Stimulated activated CD8-positive, alpha-beta memory T cell treated with anti-CD3 and anti-CD28 coated beads, Interleukin-4, amount 100 ng/mL, for 1 hour (primary cell): ENCODE data around the gene APBA3.

Experiments used
- DNase-seq, 2 donors: peaks; one replicate each; pipeline ENCODE4 v3.0.0-alpha.2; 2020; ENCODE audit warnings: low read depth in 2 of 2, low spot score in 1 of 2

The APBA3 gene

DNA sequence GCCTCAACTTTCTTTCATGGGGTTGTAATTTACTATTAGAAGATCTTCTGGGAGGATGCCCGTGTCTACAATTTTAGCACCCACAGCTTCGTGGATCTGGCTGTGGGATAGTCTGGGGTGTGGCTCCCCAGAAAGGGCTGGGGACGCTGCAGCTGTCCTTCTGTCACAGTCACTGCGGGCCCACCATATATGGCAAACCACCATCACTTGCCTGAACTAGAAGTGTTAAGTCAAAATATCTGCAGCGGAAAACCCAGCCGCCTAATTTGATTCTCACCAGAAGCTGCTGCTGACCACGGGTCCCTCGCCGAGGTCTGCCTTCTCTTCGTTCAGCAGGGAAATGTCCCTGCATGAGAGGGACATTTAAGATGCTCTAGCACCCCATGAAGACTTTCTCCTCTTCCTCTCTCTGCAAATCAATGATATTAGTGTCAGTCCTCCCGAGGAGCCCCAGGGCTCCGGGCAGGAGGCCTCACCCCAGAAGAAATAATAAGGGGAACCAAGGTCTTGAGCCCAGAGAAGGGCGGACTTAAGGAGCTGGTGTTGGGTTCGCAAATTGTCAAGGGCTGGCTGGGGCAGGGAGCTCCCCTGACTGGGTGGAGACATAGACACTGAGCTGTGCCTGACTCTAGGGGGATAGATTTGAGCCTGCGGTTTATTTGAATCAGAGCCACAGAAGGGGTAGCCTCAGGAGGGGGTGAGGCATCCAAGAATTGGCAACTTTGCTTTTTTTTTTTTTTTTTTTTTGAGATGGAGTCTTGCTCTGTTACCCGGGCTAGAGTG, 27.7 kb upstream of the APBA3 start:
- no peak for DNase-seq

DNA sequence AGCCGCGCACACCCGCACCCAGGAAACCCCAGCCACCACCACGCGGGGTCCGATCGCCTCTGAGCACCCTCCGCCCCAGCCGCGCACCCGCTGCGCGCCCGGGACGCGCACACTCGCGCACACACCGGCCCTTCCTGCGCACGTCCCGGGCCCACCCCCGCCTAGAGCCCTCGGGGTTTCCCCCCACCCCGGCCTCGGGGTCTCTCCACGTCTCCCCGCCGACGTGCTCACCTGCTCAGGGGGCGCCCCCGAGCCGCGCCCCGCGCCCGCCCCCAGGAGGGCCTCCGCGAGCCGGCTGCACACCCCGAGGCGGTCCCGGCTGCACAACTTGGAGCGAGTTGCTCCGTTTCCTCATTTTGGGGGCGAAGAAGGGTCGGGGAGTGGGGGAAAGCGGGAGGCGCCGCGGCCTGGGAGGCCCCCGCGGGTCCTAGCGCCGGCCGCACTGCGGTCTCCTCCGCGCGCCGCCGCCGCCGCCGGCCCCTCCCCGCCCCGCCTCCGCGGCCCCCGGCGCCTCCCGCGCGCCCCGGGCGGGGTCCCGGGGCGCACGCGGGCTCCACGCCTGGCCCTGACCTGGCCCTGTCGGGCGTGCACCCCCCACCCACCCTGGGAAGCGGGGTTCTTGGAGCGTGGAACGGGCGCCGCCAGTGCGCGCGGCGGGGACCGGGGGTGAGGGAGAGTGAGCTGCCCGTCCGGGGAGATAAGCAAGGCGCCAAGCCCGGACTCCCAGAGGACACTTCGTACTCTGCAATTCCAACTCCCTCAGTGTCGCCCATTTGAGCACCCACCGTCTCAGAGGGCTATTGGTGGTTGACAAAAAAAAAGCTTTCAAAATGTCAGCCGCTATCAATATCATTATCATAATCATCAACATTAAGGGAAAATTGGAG, 24.7 kb upstream of the APBA3 start, which contains the start of gene MATK:
MATK (minus strand) TSS at position 444 of the 887 bp plus-strand sequence. CDS start 1,246 bp downstream, outside the sequence.
- no peak for DNase-seq

DNA sequence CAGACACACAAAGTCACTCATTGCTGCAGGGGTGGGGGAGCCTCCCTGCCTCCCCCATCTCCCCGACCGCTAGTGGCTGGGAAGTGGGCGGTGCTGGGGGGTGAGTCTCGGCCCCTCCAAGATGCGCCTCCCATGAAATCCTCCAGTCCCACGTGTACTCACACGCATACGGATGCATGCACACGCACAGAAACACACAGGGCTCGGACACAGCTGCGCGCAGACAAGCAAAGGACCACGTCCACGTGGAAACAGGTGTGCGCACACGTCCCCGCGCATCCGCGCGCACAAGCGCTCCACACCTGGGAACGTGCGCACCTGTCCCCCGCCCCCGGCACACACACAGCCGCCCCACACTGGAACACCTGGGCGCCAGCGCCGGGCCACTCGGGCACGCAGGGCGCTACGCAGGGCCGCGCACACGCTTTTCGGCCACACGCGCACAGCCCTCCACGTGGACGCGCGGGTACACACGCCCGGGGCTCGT, 24.0 kb upstream of the APBA3 start:
- DNase-seq: no peak

DNA sequence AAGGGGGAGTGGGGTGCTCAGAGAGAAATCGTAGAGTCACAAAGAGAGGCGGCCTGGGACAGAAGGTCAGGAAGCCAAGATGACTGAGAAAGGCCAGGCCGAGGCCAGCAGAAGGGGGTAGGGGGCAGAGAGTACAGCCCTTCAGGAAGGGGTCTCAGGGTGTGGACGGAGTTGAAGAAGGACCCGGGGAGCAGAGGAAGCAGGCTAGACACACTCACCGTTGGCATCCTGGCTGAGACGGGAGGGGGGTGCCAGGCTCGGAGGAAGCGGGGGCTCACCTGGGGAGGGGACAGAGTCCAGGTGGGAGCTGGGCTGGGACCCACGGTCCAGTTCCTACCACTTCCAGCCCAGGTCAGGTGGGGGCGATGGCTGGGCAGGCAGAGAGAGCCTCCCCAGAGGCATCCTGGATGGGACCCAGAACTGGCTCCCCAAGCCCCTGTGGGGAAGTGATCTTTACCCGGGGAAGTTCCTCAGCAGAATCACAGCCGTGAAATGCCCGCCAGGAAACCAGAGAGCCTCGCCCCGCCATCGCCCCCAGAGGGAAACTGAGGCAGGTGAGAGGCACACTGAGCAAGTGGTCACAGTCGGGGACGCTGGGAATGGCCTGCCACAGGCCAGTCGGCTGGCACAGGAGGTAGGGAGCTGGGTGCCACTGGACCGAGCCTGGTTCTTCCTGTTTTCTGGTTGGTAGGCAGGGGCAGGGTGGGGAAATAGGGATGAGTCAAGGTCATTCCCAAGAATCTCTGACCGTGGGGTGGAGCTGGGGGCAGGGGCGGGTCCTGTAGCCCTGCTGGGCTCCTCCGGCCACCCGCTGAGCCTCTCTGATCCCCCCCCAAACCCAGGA, 23.3 kb upstream of the APBA3 start:
- DNase-seq: no peak

DNA sequence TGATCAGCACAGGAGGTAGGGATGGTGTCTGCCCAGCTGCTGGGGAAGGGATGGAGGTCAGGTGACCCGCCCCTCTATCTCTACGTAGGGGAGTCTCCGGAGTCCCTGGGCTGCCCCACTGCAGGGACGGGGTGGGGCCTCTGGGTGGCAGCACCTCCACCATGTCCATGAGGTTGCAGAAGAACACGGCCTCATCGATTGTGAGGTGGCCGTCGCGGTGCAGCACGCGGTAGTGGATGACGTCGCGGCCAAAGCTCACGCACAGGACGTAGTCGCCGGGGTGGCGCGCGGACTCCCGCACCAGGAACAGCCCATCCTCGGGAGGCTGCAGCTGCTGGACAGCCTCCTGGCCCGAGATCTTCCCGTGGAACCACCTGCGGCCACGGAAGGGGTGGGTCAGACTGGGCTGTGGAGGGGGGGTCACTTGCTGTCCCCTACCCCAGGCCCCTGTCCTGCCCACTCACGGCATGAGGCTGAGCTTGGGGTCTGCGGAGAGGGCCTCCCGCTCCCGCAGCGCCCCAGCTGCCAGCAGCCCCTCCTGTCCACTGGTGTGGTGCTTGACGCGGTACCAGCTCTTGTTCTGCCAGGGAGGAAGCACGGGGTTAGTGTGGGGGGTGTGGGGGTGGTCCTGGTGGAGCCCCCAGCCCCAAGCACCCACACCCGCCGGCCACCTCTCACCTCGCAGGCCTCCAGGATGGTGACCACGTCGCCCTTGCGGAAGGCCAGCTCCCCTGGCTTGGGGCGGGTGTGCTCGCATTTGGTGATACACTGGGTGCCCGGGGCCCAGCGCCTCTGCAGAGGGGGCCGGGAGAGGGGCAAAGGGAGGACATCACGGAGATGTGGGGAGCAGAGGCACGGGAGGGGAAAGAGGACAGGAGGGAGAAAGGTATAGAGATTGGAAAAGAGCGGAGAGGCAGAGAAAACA, 22.4 kb upstream of the APBA3 start:
- DNase-seq: no peak

DNA sequence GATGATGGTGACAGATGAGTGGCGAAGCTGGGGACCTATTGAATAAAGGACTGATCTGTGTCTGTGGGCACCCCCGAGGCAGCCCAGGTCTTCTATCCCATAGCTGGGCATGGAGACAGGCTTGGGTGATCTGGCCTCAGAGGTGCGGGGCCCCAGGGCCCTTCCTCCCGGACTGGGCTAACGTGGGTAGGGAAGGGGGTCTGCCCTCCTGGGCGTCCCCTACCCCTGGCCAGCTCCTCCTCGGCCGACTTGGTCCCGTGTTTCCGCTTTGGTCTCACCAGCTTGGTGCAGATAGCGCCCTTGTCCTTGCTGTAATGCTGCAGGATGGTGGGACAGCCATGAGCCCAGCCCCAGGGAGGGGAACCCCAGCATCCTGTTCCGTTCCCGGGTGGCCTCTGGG, 21.4 kb upstream of the APBA3 start:
- no peak for DNase-seq

DNA sequence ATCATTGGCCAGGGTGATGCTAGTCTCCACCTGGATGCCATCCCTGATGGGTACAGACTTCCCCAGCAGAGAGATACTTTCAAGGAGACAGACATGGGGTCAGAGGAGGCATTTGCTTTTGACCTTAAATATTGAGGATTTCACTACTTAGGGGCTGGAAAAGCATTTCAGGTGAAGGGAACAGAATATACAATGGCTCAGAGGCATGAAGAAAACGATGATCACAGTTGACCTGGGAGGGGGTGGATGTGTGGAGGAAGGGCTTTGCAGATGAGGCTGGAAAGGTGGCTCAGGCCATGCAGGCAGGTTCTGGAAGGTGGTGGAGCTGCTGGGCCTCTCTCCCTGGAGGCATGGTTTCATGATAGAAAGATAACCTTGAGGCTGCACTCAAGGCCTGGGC, 20.8 kb upstream of the APBA3 start:
- DNase-seq: no peak

DNA sequence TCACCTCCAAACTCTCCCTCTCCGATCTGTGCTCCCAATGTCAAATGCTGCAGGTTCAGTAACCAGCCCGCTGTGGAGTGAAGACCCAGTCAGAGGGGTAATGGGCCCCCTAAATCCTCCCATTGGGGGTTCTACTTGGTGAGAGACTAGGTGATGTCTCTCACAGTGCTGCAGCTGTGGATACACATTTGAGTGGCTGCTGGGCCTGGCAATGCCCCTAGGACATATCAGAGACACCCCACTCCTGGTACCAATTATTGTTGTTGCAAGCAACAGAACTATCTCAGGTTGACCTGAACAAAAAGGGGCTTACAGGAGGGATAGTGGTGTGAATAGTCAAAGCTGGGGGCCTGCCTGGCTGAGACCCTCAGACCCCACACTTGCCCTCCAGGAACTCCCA, 20.1 kb upstream of the APBA3 start:
- DNase-seq: no peak

DNA sequence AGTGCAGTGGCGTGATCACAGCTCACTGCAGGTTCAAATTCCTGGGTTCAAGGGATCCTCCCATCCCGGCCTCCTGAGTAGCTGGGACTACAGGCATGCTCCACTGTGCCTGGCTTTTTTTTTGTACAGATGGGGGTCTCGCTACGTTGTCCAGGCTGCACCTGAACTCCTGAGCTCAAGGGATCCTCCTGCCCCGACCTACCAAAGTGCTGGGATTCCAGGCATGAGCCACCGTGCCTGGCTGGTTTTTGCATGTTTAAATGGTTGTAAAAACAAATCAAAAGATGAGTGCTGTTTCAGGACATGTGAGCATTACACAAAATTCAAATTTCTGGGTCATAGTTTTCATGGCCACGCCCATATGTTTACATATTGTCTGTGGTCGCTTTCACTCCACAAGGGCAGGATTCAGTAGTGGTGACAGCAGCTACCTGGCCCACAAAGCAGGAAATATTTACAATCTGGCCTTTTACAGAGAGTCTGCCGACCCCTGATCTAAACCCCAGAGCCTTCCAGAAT, 19.4 kb upstream of the APBA3 start:
- DNase-seq: no peak

DNA sequence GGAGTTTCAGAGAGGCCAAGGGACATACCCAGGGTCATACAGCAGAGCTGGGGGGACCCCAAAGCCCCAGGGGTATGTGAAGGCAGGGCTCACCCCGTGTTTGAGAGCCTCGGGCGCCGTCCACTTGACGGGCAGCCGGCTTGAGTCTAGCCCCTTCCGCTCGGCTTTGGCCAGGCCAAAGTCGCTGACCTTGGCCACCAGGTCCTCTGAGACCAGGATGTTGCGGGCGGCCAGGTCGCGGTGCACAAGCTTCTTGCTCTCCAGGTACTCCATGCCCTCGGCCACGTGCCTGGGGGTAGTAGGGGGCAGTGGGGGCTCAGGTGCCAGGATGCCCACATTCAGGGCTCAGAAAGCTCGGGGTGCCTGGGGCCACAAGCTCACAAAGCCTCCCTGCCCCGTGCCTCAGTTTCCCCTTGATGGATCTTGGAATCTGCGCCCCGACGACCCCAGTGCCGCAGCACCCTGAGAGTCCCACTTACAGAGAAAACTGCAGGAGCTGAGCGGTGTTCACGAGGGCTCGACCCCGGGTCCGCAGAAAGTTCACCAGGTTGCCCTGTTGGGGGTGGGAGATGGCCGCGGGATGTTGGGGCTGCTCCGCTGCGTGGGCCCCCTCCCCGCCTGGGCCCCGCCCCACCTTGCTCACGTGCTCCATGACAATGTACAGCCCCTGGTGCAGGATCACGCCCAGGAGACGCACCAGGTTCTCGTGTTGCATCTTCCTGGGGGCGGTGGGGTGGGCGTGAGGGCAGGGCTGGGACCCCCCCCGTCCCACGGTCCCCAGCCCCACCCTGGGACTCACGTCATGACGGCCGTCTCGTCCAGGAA, 17.6 kb upstream of the APBA3 start:
- no peak for DNase-seq

DNA sequence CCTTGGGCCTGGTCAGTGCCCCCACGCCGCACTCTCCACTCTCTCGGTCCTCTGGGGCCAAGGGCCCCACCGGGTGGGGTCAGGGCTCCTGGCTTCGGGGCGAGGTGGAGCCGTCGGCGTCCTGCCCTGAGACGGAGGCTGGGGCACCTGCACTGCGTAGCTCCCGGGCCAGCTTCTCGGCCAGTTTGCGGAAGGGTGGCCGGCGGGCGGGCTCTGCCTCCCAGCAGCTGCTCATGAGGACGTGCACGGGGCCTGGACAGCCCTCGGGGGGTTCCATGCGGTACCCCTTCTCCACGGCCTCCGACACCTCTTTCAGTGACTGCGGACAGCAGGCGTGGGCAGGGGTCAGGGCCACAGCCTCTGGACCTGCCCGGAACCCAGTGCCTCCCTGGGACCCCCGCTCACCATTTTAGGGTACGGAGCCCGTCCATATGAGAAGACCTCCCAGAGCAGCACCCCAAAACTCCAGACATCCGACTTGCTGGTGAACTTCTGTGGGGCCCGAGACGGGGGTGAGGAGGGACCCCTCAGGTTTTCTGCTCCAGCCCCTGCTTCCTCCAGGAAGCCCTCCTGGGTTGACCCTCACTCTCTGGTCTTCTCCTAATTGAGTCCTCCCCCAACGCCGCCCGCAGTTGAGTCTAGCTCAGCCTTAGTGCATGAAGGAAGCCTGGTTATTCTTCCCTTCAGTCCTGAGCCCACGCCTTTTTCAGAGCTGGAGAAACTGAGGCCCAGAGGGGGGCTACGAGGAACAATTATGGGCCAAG, 16.8 kb upstream of the APBA3 start:
- no peak for DNase-seq

DNA sequence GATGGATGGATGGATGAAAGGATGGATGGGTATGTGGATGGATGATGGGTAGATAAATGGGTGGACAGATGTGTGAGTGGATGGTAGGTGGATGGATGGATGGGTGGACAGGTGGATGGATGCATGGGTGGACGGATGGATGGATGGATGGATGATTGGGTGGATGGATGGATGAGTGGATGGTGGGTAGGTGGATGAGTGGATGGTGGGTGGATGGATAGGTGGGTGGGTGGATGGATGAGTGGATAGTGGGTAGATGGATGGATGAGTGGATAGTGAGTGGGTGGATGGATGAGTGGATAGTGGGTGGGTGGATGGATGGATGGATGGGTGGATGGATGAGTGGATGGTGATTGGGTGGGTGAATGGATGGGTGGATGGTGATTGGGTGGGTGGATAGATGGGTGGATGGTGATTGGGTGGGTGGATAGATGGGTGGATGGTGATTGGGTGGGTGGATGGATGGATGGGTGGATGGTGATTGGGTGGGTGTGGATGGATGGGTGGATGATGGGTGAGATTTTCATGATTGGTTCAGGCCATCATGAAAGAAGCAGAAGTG, 15.1 kb upstream of the APBA3 start:
- DNase-seq: no peak

DNA sequence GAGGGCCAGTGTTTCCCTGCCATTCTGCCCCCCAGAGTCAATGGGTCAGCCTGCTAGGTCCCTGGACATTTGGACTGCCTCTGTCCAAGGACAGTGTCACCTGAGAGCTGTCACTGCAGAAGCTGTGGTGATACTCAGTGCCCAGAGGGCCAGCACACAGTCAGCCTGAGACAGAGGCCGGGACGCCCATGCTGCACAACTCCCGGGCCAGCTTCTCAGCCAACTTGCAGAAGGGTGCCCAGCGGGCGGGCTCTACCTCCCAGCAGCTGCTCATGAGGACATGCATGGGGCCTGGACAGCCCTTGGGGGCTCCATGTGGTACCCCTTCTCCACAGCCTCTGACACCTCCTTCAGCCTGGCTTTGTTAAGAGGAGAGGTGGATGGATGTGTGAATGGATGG, 14.3 kb upstream of the APBA3 start:
- no peak for DNase-seq

DNA sequence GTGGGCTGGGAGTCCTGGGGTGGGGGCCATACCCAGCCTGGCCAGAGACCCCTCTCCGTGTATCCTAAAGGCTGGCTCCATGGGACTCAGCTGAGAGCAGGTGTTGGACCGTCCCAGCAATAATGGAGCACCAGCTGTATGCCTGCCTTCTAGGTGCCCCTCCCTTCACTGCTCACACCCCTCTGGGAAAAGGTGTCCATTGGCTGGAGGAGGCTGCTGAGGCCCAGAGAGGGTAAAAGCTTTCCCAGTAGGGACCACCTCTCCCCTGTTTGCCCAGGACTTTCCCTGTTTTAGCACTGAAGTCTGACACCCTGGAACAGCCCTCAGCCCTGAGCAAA, 13.9 kb upstream of the APBA3 start:
- no peak for DNase-seq

DNA sequence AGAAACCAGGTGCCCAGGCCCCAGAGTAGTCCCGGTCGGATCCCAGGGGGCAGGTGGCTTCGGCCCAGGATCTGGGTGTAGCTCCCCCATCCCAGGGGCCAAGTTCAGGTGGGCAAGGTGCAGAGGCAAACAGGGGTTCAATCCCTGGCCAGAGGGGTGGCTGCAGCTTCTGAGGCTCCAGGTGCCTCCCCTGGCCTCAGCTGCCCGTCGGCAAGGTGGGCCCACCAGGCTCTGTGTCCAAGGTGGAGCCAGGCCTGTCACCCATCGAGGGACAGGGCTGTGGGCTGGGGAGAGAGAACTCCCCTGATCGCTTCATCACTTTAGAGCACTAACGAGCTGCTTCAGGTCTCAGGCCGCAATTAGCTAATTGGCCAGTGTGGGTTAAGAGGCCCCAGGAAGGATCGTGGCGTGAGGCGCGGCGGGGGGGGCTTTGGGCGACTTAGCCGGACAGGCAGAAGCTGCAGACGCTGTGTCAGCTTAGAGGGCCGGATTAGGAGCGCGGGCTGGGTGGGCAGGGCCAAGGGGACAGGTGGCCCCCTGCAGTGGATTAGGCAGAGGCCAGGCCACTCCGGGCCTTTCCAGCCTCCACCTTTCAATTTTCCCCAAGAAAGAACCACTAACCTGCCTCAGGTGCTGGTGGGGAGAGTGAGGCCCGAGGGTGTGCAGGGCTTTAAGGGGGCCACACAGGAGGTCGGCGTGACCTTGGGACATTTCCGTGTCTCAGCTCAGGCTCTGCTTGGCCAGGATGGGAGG, 13.3 kb upstream of the APBA3 start:
- DNase-seq: no peak

DNA sequence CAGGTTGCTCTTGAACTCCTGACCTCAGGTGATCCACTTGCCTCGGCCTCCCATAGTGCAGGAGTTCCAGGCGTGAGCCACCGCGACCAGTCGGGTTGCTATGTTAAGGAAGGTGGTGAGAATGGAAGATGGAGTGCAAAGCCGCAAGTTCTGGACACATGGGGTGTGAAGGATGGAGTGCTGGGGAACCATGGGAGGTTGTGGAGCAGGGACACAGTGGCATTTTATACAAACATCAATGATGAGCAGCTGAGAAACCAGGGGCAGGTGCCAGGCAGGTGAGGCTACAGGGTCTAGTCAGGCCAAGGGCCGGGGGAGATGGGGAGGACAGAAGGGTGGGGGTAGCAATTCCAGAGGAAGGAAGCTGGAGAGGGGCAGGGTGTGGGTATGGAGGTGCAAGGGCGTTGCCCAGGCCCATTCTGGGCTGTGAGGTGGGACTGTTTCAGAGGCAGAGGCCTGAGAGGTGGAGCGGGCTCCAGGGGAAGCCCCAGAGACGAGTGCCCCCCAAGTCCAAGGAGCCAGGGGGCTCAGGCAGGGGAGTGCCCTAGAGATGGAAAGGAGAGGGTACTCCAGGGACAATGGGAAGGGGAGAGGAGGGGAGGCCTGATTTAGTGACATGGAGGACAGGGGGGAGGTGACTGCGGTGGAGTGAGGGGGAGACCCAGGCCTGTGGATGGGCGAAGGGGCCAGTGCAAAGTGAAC, 12.5 kb upstream of the APBA3 start:
- no peak for DNase-seq
